GM12873 (cell line): Measurements from ENCODE around the gene KRT222.

Source experiments
- CTCF ChIP-seq: IDR thresholded peaks from 2 replicates; pipeline ENCODE4 v1.5.1; 2012; ENCODE audit warnings: low read depth, mild to moderate bottlenecking, moderate library complexity, low read length, control low read depth; ENCODE audit not compliant: insufficient read depth; ENCODE audit errors: missing control alignments

KRT222 gene

DNA sequence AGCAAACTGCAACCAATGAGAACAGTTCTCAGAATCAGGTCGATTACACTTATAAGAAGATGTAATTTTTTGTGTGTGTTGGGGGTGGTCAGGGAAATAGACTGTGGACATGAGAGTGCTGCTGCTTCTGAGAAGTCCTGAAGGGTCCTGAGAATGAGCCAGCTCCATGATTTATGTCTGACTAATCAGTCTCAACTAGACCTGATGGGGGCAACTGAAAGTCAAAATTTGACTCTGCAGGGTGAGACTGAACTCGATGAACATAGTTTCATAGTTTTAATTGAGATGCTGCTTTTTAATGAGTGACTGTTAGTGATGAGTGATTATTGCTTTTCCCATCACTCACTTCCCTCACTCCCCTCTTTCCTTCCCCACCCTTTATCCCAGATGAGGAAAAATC lies 54.6 kb downstream of the KRT222 start:
- TF ChIP-seq CTCF, result no peak

DNA sequence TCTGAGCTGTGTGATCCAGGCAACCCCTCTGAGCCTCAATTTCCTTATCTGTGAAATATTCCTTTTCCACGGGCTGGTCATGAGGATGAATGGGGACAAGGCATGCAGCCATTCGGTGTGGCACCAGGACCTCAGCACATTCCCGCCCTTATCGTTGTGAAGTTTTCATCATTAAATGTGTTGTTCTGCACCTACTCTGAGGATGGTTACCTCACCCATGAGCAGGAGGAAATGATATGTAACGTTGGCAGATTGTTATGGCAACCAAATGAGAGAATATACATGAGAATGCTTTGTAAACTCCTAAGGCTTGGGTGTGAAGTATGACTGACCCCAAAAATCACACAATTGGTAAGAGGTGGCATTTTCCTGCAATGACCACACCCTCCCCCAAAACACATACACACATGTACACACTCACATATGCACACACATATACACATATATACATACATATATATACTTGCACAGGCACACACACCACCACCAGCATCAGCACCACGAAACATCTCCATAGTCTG lies 56.9 kb downstream of the KRT222 start:
- TF ChIP-seq CTCF, result no peak

- no peak for TF ChIP-seq CTCF
Observed at GRCh38 chr17:40607641-40608040, 57.3 kb downstream of the KRT222 start.

- no peak for TF ChIP-seq CTCF
Observed at GRCh38 chr17:40606548-40607353, 58.2 kb downstream of the KRT222 start.

DNA sequence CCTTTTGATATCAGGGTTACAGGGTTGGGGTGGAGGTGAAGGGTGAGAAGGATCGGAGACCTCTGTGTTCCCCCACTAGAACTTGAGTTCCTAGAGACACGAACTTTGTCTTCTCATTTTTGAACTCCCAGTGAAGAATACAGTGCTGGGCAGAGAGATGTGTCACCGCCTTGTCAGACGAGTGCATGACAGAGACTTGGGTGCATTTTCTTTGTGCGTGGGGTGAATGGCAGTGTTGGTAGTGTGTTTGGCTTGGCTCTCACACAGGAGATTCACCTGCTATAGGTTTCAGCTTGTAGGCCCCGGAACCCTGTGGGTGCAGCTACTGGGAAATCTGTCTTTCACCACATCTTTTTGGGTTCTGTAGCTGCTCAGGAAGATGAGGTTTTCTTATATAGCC lies 59.7 kb downstream of the KRT222 start:
- no peak for TF ChIP-seq CTCF
